Transverse colon (tissue), 4 donors: ENCODE results near the gene MYO1A. TPM values are rescaled to one million over a fixed set of nuclear protein-coding genes. Genes with fewer than 3 reads are reported as not detected.
A peak's percentile ranks its signal among the peaks of the same experiment; 100 is the strongest.

Experiments
- DNase-seq: peaks from one replicate; pipeline ENCODE4 v3.0.0-alpha.2; 2019
- H3K27ac ChIP-seq, 4 donors: fragments of 200-600 bp; sonication (generic); 2 replicates each; pipeline ENCODE4 v1.5.1; 2016 to 2018; ENCODE audit warnings: inconsistent platforms in 4 of 4
- H3K27me3 ChIP-seq: fragments of 200-600 bp; sonication (generic); 2 replicates; pipeline ENCODE4 v1.5.1; 2017; ENCODE audit warnings: inconsistent platforms
- H3K36me3 ChIP-seq, 4 donors: fragments of 200-600 bp; sonication (generic); 2 replicates each; pipeline ENCODE4 v1.5.1; 2017 to 2019; ENCODE audit warnings: inconsistent platforms in 4 of 4
- H3K4me1 ChIP-seq, 4 donors: fragments of 200-600 bp; sonication (generic); 2 replicates each; pipeline ENCODE4 v1.5.1; 2017 to 2020; ENCODE audit warnings: inconsistent platforms in 4 of 4
- H3K4me3 ChIP-seq, 4 donors: fragments of 200-600 bp; sonication (generic); 1 replicate in 1 of 4; 2 replicates in 3 of 4; pipeline versions ENCODE4 v1.5.1 to v1.6.1; 2017 to 2019; ENCODE audit warnings: inconsistent platforms in 4 of 4
- H3K9me3 ChIP-seq, 2 donors: fragments of 200-600 bp; sonication (generic); 2 replicates each; pipeline ENCODE4 v1.5.1; 2017 to 2019; ENCODE audit warnings: inconsistent platforms in 2 of 2
- EP300 ChIP-seq: sonication (generic); formaldehyde crosslinking; IDR thresholded peaks from one replicate; pipeline ENCODE4 v1.6.1; 2017; ENCODE audit warnings: antibody characterized with exemption, low read depth
- POLR2A ChIP-seq: fragments of 450-650 bp; IDR thresholded peaks from one replicate; pipeline ENCODE4 v1.6.1; 2016; ENCODE audit warnings: antibody characterized with exemption, mild to moderate bottlenecking, moderate library complexity
- POLR2AphosphoS5 ChIP-seq, 3 donors: sonication (generic); formaldehyde crosslinking; IDR thresholded peaks; one replicate each; pipeline ENCODE4 v1.6.1; 2016; ENCODE audit warnings: antibody characterized with exemption in 3 of 3
- WGBS, 2 donors: methylation state at CpG; one replicate each; pipeline ENCODE4 v1.1.5; 2018; ENCODE audit warnings: low coverage in 1 of 2; 5-methylcytosine and 5-hydroxymethylcytosine counted together
- in situ Hi-C, 4 donors: fragments of 200-750 bp; cut with MboI; loops; one replicate each; pipeline versions ENCODE4 v1.15.0 to v1.15.1; 2017; ENCODE audit warnings: low sequenced_read_pairs in 3 of 4, low pct_ligation_motif_present in 1 of 4, low pct_unique_long_range_greater_than_20kb in 1 of 4
- intact Hi-C: fragments of 100-400 bp; cut with DNase I; formaldehyde crosslinking; loops from one replicate; pipeline ENCODE4 v1.15.1; 2023; ENCODE audit warnings: low total_unique reads
- total RNA-seq, 4 donors: library from RNA; depleted of rRNA; stranded (reverse); fragments of >200 nt; gene quantifications; one replicate each; pipeline ENCODE4 v1.1.0, GENCODE V29; 2016
- TF ChIP-seq, protein P1 (sequence below), 5 experiments: fragments of 200-600 bp in 3 of 5; fragments of 450-650 bp in 2 of 5; sonication (generic) in 3 of 5; IDR thresholded peaks; 1 replicate in 2 of 5; 2 replicates in 3 of 5; pipeline ENCODE4 v1.5.1; 2016 to 2017; ENCODE audit warnings: antibody characterized with exemption in 5 of 5, inconsistent platforms in 3 of 5, mild to moderate bottlenecking in 2 of 5, moderate library complexity in 1 of 5

The MYO1A gene
- total RNA-seq, 4 donors from 2014 or later = 118 to 234 (median 184) TPM

DNA sequence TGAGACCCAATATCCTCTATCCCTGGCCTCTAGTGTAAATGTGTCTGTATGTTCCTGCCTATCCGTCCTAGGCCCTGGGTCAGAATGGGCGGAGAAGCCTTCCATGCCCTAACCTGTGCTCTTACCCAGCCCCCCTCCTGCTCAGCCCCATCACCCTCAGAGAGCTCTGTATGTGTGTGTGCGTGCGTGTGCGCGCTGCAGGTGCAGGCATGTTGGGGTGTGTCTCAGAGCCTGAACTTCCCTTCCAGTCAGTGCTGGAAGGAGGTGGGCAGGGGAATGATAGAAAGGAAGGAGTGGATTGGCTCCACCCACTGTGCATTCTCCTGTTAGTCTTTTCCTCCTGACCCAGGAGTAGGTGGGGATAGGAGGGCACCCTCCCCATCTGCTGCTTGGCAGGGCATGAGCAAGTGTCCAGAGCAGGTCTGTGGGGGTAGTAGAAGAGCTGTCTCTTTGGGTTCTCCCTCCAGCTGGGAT lies 46.2 kb upstream of the MYO1A start:
- Histone ChIP-seq H3K27me3 (no peaks in the 10 kb centered on the region), H3K36me3 (peaks cover 0 to 31% (median 9%) of the 10 kb centered on the region in 4 donors), H3K9me3 (no peaks in the 10 kb centered on the region), H3K4me3 (no peak overlapping the region), H3K4me1 (peaks cover 16 to 62% (median 27%) of the 10 kb centered on the region in 4 donors), H3K27ac (peak overlapping the region in 1 of 4 donors; percentile 30)
- in situ Hi-C loops = no loop called here
- WGBS, 2 donors = 75% methylated on average over 6 of the region's 6 CpGs; no CpG with 5 or more reads in 1 of the 2 donors
- no peak for DNase-seq
- TF ChIP-seq, protein P1, sequence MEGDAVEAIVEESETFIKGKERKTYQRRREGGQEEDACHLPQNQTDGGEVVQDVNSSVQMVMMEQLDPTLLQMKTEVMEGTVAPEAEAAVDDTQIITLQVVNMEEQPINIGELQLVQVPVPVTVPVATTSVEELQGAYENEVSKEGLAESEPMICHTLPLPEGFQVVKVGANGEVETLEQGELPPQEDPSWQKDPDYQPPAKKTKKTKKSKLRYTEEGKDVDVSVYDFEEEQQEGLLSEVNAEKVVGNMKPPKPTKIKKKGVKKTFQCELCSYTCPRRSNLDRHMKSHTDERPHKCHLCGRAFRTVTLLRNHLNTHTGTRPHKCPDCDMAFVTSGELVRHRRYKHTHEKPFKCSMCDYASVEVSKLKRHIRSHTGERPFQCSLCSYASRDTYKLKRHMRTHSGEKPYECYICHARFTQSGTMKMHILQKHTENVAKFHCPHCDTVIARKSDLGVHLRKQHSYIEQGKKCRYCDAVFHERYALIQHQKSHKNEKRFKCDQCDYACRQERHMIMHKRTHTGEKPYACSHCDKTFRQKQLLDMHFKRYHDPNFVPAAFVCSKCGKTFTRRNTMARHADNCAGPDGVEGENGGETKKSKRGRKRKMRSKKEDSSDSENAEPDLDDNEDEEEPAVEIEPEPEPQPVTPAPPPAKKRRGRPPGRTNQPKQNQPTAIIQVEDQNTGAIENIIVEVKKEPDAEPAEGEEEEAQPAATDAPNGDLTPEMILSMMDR (IDR thresholded peaks at IDR 0.05) = no peak
- TF ChIP-seq POLR2A = no peak
- no peak for TF ChIP-seq POLR2AphosphoS5 (IDR thresholded peaks at IDR 0.05)
- TF ChIP-seq EP300 = no peak
- intact Hi-C loops = no loop called here

- no peak overlapping the region for H3K4me3 ChIP-seq
- peaks cover 21 to 63% (median 31%) of the 10 kb centered on the region in 4 donors for H3K4me1 ChIP-seq
- H3K27me3 ChIP-seq = no peaks in the 10 kb centered on the region
- TF ChIP-seq EP300 = no peak
- TF ChIP-seq, protein P1 (IDR thresholded peaks at IDR 0.05) = no peak
- no peak for TF ChIP-seq POLR2AphosphoS5 (IDR thresholded peaks at IDR 0.05)
- TF ChIP-seq POLR2A = no peak
- peak overlapping the region in 1 of 4 donors; percentile 98 for H3K27ac ChIP-seq
- no peaks in the 10 kb centered on the region for H3K9me3 ChIP-seq
- 79% methylated on average over 3 of the region's 3 CpGs; no CpG with 5 or more reads in 1 of the 2 donors for WGBS, 2 donors
- H3K36me3 ChIP-seq = peaks cover 0 to 31% (median 9%) of the 10 kb centered on the region in 4 donors
- intact Hi-C loops (no loop called here), in situ Hi-C loops (no loop called here)
- DNase-seq = no peak
Observed at GRCh38 chr12:57095440-57095839, 45.5 kb upstream of the MYO1A start.

DNA sequence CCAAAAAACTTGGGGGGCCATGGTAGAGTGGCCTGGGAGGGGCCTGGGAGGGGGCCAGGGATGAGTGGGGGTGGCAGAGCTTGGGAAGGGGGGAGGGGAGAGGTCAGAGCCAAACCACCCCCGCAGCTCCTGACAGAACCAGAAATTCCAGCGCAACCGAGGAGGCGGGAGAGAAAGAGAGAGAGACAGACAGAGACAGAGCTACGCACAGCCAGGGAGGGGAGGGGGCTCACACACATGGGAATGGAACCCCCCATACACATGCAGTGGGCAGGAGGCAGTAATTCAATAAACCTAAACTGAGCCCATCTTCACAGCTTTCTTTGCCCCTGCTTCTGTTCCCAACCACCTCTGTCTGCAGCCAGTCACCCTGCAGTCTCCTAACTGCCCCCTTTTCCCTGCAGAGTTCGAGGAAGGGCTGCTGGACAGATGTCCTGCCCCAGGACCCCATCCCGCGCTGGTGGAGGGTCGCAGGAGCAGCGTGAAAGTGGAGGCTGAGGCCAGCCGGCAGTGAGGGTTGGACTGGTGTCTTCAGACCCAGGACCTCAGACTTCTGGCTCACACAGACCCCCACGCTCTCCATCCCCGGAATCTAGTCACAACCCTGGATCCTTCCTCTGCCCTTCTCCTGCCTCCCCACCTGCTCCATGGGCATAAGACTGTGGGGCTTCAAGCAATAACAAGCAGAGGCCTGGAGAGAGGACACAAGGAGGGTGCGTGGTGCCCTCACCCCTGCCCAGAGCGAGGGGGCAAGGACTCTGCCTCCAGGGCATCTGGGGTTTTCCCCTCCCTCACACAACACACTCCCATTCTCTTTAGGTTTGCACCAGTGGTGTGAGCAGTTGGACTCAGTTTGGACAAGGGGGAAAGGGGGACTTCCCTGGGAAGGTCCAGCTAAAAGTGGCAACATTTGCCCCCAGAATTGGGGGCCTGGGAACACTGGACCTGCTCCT lies 44.6 kb upstream of the MYO1A start:
- Histone ChIP-seq H3K9me3 (no peaks in the 10 kb centered on the region), H3K27ac (peak overlapping the region; percentile 75 to 98 (median 95)), H3K27me3 (no peaks in the 10 kb centered on the region), H3K4me3 (no peak overlapping the region), H3K4me1 (peaks cover 21 to 63% (median 39%) of the 10 kb centered on the region in 4 donors), H3K36me3 (peaks cover 0 to 31% (median 7%) of the 10 kb centered on the region in 4 donors)
- TF ChIP-seq, protein P1 (IDR thresholded peaks at IDR 0.05) = no peak
- TF ChIP-seq EP300 (no peak), POLR2A (no peak), POLR2AphosphoS5 (IDR thresholded peaks at IDR 0.05) (no peak)
- WGBS, 2 donors = 20 to 54% methylated on average over 4 to 15 of the region's 15 CpGs
- no peak for DNase-seq
- in situ Hi-C loops = no loop called here
- intact Hi-C loops = no loop called here

GRCh38 chr12:57093415-57094207 lies 43.7 kb upstream of the MYO1A start:
- intact Hi-C loops = no loop called here
- in situ Hi-C loops = no loop called here
- Histone ChIP-seq H3K9me3 (no peaks in the 10 kb centered on the region), H3K27ac (peak overlapping the region; percentile 75 to 98 (median 95)), H3K36me3 (peaks cover 0 to 24% (median 3%) of the 10 kb centered on the region in 4 donors), H3K4me1 (peaks cover 21 to 66% (median 42%) of the 10 kb centered on the region in 4 donors), H3K27me3 (no peaks in the 10 kb centered on the region), H3K4me3 (no peak overlapping the region)
- DNase-seq = peak; percentile 67
- TF ChIP-seq POLR2A = peak; percentile 22
- TF ChIP-seq, protein P1 (IDR thresholded peaks at IDR 0.05) = peak; percentile 34 to 49 (median 43)
- TF ChIP-seq POLR2AphosphoS5 (IDR thresholded peaks at IDR 0.05) = peak; percentile 12 to 55 (median 21)
- TF ChIP-seq EP300 = no peak
- WGBS, 2 donors = 15 to 43% methylated on average over 5 to 24 of the region's 24 CpGs
